Stomach (tissue), 9 donors: ENCODE data around the gene WDR76. TPM values are rescaled to one million over a fixed set of nuclear protein-coding genes. Genes with fewer than 3 reads are reported as not detected.

ENCODE experiments used
- DNase-seq, 2 donors: peaks; one replicate each; pipeline versions ENCODE4 v3.0.0 to v3.0.0-alpha.2; 2013 to 2019
- H3K27ac ChIP-seq, 5 donors: fragments of 200-600 bp in 4 of 5; sonication (generic) in 4 of 5; one replicate each; pipeline ENCODE4 v1.5.1; 2013 to 2019; ENCODE audit warnings: mild to moderate bottlenecking in 1 of 5, moderate library complexity in 1 of 5
- H3K27me3 ChIP-seq, 3 donors: fragments of 200-600 bp; sonication (generic); one replicate each; pipeline ENCODE4 v1.5.1; 2017 to 2019; ENCODE audit warnings: mixed run types in 1 of 3
- H3K36me3 ChIP-seq, 4 donors: fragments of 200-600 bp; sonication (generic); 1 replicate in 3 of 4; 2 replicates in 1 of 4; pipeline ENCODE4 v1.5.1; 2016 to 2019
- H3K4me1 ChIP-seq, 4 donors: fragments of 200-600 bp; sonication (generic); one replicate each; pipeline ENCODE4 v1.5.1; 2016 to 2019
- H3K4me3 ChIP-seq, 4 donors: fragments of 200-600 bp; sonication (generic) in 3 of 4; one replicate each; pipeline ENCODE4 v1.5.1; 2016 to 2019; ENCODE audit warnings: mild to moderate bottlenecking in 1 of 4
- H3K9me3 ChIP-seq, 4 donors: fragments of 200-600 bp; sonication (generic); one replicate each; pipeline ENCODE4 v1.5.1; 2016 to 2019
- EP300 ChIP-seq: sonication (generic); formaldehyde crosslinking; IDR thresholded peaks from one replicate; pipeline ENCODE4 v1.6.1; 2017; ENCODE audit warnings: antibody characterized with exemption
- POLR2A ChIP-seq, 4 donors: fragments of 450-650 bp; IDR thresholded peaks; one replicate each; pipeline ENCODE4 v1.6.1; 2016; ENCODE audit warnings: antibody characterized with exemption in 4 of 4, control low read depth in 2 of 4, mild to moderate bottlenecking in 1 of 4, moderate library complexity in 1 of 4
- POLR2AphosphoS5 ChIP-seq, 3 donors: sonication (generic); formaldehyde crosslinking; IDR thresholded peaks; one replicate each; pipeline ENCODE4 v1.6.1; 2016; ENCODE audit warnings: antibody characterized with exemption in 3 of 3
- WGBS, 5 donors: extraction: QIAGEN DNeasy Blood & Tissue Kit in 3 of 5; methylation state at CpG; one replicate each; pipeline versions ENCODE4 v1.1.5 to v1.1.7; 2013 to 2018; 5-methylcytosine and 5-hydroxymethylcytosine counted together
- intact Hi-C: fragments of 100-400 bp; cut with DNase I; formaldehyde crosslinking; loops from one replicate; pipeline ENCODE4 v1.15.1; 2023; ENCODE audit warnings: low total_unique reads
- polyA plus RNA-seq, 3 donors: library from polyadenylated mRNA; stranded (reverse); fragments of 200-250 nt; gene quantifications; one replicate each; pipeline ENCODE4 v1.2.3, GENCODE V29; 2013
- total RNA-seq, 5 donors: library from RNA; depleted of rRNA; stranded (reverse); fragments of >200 nt; gene quantifications; one replicate each; pipeline versions ENCODE4 v1.1.0 to v1.2.3, GENCODE V29; 2014 to 2016
- TF ChIP-seq, protein P1 (sequence below), 7 experiments: fragments of 450-650 bp in 4 of 7; fragments of 200-600 bp in 3 of 7; sonication (generic) in 3 of 7; IDR thresholded peaks; one replicate each; pipeline ENCODE4 v1.5.1; 2016 to 2019; ENCODE audit warnings: antibody characterized with exemption in 7 of 7, control low read depth in 2 of 7, mild to moderate bottlenecking in 1 of 7
- donor health status: healthy with polysubstance abuse.
- donor health status: Bipolar disorder and iron deficiency.
- donor health status: healthy.

WDR76 gene
- total and polyA plus RNA-seq, 8 donors, result 1.2 to 14.5 (median 3.8) TPM

GRCh38 chr15:43903864-43904290 lies 77.1 kb downstream of the WDR76 start:
- Histone ChIP-seq H3K27me3 (peaks cover 0 to 5% (median 0%) of the 10 kb centered on the region in 3 donors), H3K36me3 (no peaks in the 10 kb centered on the region), H3K9me3 (no peaks in the 10 kb centered on the region), H3K4me3 (no peak overlapping the region), H3K27ac (no peak overlapping the region), H3K4me1 (peaks cover 0 to 8% (median 2%) of the 10 kb centered on the region in 4 donors)
- peak; percentile 42 to 81 for DNase-seq
- intact Hi-C loops, result loop anchor here (10.0 kb wide), 2 partner anchors 161 to 311 kb away; no protein-coding TSS in a partner anchor
- WGBS, 5 donors, result 25 to 34% (median 29%) methylated on average over 8 of the region's 8 CpGs
- TF ChIP-seq POLR2AphosphoS5 (IDR thresholded peaks at IDR 0.05) (no peak), POLR2A (IDR thresholded peaks at IDR 0.05) (no peak), EP300 (no peak)
- TF ChIP-seq, protein P1, sequence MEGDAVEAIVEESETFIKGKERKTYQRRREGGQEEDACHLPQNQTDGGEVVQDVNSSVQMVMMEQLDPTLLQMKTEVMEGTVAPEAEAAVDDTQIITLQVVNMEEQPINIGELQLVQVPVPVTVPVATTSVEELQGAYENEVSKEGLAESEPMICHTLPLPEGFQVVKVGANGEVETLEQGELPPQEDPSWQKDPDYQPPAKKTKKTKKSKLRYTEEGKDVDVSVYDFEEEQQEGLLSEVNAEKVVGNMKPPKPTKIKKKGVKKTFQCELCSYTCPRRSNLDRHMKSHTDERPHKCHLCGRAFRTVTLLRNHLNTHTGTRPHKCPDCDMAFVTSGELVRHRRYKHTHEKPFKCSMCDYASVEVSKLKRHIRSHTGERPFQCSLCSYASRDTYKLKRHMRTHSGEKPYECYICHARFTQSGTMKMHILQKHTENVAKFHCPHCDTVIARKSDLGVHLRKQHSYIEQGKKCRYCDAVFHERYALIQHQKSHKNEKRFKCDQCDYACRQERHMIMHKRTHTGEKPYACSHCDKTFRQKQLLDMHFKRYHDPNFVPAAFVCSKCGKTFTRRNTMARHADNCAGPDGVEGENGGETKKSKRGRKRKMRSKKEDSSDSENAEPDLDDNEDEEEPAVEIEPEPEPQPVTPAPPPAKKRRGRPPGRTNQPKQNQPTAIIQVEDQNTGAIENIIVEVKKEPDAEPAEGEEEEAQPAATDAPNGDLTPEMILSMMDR (IDR thresholded peaks at IDR 0.05), result peak in 5 of 7 experiments; percentile 50 to 78 (median 71)

DNA sequence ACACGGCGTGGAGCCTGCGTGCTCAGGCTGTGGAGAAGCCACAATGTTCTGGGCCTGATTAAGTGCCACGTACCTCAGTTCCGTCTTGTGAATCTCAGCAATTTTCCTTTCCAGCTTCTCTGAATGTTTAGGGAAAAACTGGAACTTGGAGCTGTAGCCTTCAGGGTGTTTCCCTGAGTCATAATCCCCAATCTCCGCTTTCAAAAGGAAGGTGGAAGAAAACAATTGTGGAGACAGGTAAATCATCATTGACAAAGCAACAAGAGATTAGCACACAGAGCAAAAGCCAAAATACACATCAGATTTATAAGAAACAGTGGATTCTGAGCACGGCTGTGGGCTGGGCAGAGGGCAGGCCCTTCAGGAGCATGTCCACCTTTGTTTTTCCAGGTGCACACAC lies 79.0 kb downstream of the WDR76 start:
- Histone ChIP-seq H3K9me3 (no peaks in the 10 kb centered on the region), H3K27me3 (peaks cover 0 to 5% (median 0%) of the 10 kb centered on the region in 3 donors), H3K4me1 (peaks cover 0 to 8% (median 2%) of the 10 kb centered on the region in 4 donors), H3K36me3 (no peaks in the 10 kb centered on the region), H3K4me3 (no peak overlapping the region), H3K27ac (no peak overlapping the region)
- no peak for TF ChIP-seq EP300
- TF ChIP-seq, protein P1 (IDR thresholded peaks at IDR 0.05), result no peak
- no peak for TF ChIP-seq POLR2A (IDR thresholded peaks at IDR 0.05)
- no peak for TF ChIP-seq POLR2AphosphoS5 (IDR thresholded peaks at IDR 0.05)
- WGBS, 5 donors, result 89 to 94% (median 91%) methylated on average over 7 of the region's 7 CpGs
- intact Hi-C loops, result loop anchor here (10.0 kb wide), 2 partner anchors 159 to 309 kb away; no protein-coding TSS in a partner anchor
- no peak for DNase-seq

GRCh38 chr15:43908516-43909050 lies 81.8 kb downstream of the WDR76 start:
- H3K4me3 ChIP-seq, result no peak overlapping the region
- H3K36me3 ChIP-seq, result no peaks in the 10 kb centered on the region
- TF ChIP-seq POLR2A (IDR thresholded peaks at IDR 0.05), result no peak
- TF ChIP-seq, protein P1 (IDR thresholded peaks at IDR 0.05), result no peak
- no peak for TF ChIP-seq POLR2AphosphoS5 (IDR thresholded peaks at IDR 0.05)
- no peak for TF ChIP-seq EP300
- intact Hi-C loops, result loop anchor here (10.0 kb wide), 2 partner anchors 156 to 306 kb away; no protein-coding TSS in a partner anchor
- no peak overlapping the region for H3K27ac ChIP-seq
- WGBS, 5 donors, result 78 to 95% (median 95%) methylated on average over 4 of the region's 4 CpGs
- H3K4me1 ChIP-seq, result peaks cover 0 to 12% (median 2%) of the 10 kb centered on the region in 4 donors
- peaks cover 0 to 3% (median 0%) of the 10 kb centered on the region in 3 donors for H3K27me3 ChIP-seq
- H3K9me3 ChIP-seq, result no peaks in the 10 kb centered on the region
- no peak for DNase-seq

GRCh38 chr15:43911235-43911781 lies 84.5 kb downstream of the WDR76 start:
- intact Hi-C loops, result no loop called here
- Histone ChIP-seq H3K36me3 (no peaks in the 10 kb centered on the region), H3K9me3 (no peaks in the 10 kb centered on the region), H3K27me3 (no peaks in the 10 kb centered on the region), H3K4me3 (no peak overlapping the region), H3K4me1 (peaks cover 0 to 4% (median 0%) of the 10 kb centered on the region in 4 donors), H3K27ac (no peak overlapping the region)
- no peak for TF ChIP-seq POLR2A (IDR thresholded peaks at IDR 0.05)
- 77 to 88% (median 84%) methylated on average over 4 of the region's 4 CpGs for WGBS, 5 donors
- no peak for DNase-seq

DNA sequence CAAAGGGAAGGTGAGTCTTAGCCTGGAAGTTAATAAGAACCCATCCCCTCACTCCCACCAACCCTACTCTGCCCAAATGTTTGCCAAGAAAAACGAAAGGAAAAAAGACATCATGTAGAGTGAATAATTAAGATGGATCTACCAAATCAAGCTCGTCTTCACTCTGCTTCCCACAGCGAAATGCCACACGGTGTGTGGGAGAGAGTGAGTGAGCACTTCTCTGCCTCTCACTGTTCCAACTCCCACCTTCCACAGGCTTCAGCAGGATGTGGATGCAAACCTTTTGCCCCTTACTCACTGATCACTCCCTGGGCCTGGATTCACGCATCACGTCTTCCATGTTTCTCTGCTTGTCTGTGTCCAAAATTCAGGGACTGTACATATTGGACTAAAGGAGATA lies 85.4 kb downstream of the WDR76 start:
- TF ChIP-seq POLR2AphosphoS5 (IDR thresholded peaks at IDR 0.05) (no peak), EP300 (no peak), POLR2A (IDR thresholded peaks at IDR 0.05) (no peak)
- TF ChIP-seq, protein P1 (IDR thresholded peaks at IDR 0.05), result no peak
- Histone ChIP-seq H3K36me3 (no peaks in the 10 kb centered on the region), H3K27me3 (no peaks in the 10 kb centered on the region), H3K4me3 (no peak overlapping the region), H3K4me1 (peaks cover 0 to 4% (median 0%) of the 10 kb centered on the region in 4 donors), H3K27ac (no peak overlapping the region), H3K9me3 (no peaks in the 10 kb centered on the region)
- intact Hi-C loops, result no loop called here
- DNase-seq, result no peak
- 91 to 95% (median 94%) methylated on average over 6 of the region's 6 CpGs for WGBS, 5 donors
